ENCODE measurements around the gene GPRC5A. TPM values are rescaled to one million over a fixed set of nuclear protein-coding genes. Genes with fewer than 3 reads are reported as not detected.
A peak's percentile ranks its signal among the peaks of the same experiment; 100 is the strongest.

Gene GPRC5A
- total and polyA plus RNA-seq, 2 of the 13 experiments (the other 11 are each of a cell fraction or from before 2014, with no cell fraction given) = 0.27 to 3.0 TPM

- TF ChIP-seq CREM (IDR thresholded peaks at IDR 0.05) (peak; percentile 60; the same call in 1 of the 2 replicates), CREM (CRISPR knock-in tag; IDR thresholded peaks at IDR 0.05) (no peak), ZNF691 (CRISPR knock-in tag; IDR thresholded peaks at IDR 0.05; ENCODE audit: borderline replicate concordance, low read depth) (no peak), ZKSCAN5 (CRISPR knock-in tag; IDR thresholded peaks at IDR 0.05) (no peak), ZMYM4 (CRISPR knock-in tag; IDR thresholded peaks at IDR 0.05) (no peak), ZZZ3 (CRISPR knock-in tag; IDR thresholded peaks at IDR 0.05; ENCODE audit: borderline replicate concordance) (no peak), NR2F2 (IDR thresholded peaks at IDR 0.05; ENCODE audit: borderline replicate concordance, low read depth) (no peak), GATAD1 (CRISPR knock-in tag; IDR thresholded peaks at IDR 0.05) (no peak), MED13 (CRISPR knock-in tag; IDR thresholded peaks at IDR 0.05) (no peak), RFX1 (IDR thresholded peaks at IDR 0.05) (no peak), ZBTB26 (CRISPR knock-in tag; IDR thresholded peaks at IDR 0.05; ENCODE audit: borderline replicate concordance) (no peak), ZNF160 (CRISPR knock-in tag; IDR thresholded peaks at IDR 0.05) (no peak), ZNF382 (CRISPR knock-in tag; IDR thresholded peaks at IDR 0.05; ENCODE audit: borderline replicate concordance) (no peak), ZNF629 (CRISPR knock-in tag; conservative IDR thresholded peaks at IDR 0.05) (no peak), SP2 (CRISPR knock-in tag; IDR thresholded peaks at IDR 0.05) (no peak), ELF3 (CRISPR knock-in tag; IDR thresholded peaks at IDR 0.05) (0 out of 2 replicates have a peak, but pooled peaks have one; percentile 28), MAFF (IDR thresholded peaks at IDR 0.05; ENCODE audit: low read depth, low read length) (no peak), MEIS2 (CRISPR knock-in tag; IDR thresholded peaks at IDR 0.05) (no peak), HNRNPH1 (optimal IDR thresholded peaks at IDR 0.05; ENCODE audit: low read depth, low read length) (no peak), THAP9 (CRISPR knock-in tag; IDR thresholded peaks at IDR 0.05; ENCODE audit: borderline replicate concordance) (no peak), ZNF761 (CRISPR knock-in tag; conservative IDR thresholded peaks at IDR 0.05) (no peak), KDM6A (CRISPR knock-in tag; IDR thresholded peaks at IDR 0.05; ENCODE audit: low read depth) (no peak), ZNF234 (CRISPR knock-in tag; conservative IDR thresholded peaks at IDR 0.05) (no peak), ZNF383 (CRISPR knock-in tag; IDR thresholded peaks at IDR 0.05; ENCODE audit: borderline replicate concordance) (no peak), SIN3A (IDR thresholded peaks at IDR 0.05; ENCODE audit: borderline replicate concordance, low read depth, low read length) (no peak), MZF1 (CRISPR knock-in tag; IDR thresholded peaks at IDR 0.05; ENCODE audit: borderline replicate concordance) (no peak), ZFAT (CRISPR knock-in tag; conservative IDR thresholded peaks at IDR 0.05) (no peak)
- TF ChIP-seq, protein P1, sequence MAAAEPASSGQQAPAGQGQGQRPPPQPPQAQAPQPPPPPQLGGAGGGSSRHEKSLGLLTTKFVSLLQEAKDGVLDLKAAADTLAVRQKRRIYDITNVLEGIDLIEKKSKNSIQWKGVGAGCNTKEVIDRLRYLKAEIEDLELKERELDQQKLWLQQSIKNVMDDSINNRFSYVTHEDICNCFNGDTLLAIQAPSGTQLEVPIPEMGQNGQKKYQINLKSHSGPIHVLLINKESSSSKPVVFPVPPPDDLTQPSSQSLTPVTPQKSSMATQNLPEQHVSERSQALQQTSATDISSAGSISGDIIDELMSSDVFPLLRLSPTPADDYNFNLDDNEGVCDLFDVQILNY (CRISPR knock-in tag; conservative IDR thresholded peaks at IDR 0.05) = no peak
Observed at GRCh38 chr12:12883369-12884001, 7.9 kb upstream of the GPRC5A start (continued).
